ENCODE measurements around the gene KDR.

DNA sequence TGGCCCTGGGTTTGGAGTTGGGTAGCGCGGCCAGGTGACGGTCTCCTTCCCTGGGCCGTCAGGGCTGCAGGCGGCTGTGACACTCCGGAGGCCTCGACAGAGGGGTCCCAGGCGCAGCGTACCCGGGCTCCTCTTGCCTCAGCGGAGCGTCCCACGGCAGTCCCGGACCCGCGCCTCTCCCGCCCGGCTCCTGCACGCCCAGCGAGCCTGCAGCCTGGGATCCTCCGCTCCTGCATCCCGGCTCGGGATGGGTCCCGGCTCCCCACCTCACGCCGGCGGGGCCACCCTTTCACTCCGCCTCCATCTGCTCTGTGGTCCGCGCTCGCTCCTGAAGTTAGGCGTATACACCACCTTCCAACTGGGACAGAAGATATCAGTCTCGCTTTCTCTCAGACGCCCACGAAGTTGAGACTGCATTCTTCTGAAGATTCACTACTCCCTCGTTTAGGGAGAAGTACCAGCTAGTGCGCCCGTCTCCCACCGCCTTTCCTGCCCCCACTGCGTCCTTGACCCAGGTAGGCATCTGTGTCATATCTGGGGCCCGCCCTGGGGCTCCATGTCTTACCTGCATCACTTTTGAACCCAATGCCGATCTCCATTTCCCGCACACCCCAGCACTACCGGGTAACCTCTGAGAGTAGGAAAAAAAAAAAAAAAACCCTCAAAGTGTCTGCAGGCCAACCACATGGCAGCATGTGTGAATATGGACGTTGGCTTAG lies 32.3 kb upstream of the KDR start:
- TF ChIP-seq, protein P1, sequence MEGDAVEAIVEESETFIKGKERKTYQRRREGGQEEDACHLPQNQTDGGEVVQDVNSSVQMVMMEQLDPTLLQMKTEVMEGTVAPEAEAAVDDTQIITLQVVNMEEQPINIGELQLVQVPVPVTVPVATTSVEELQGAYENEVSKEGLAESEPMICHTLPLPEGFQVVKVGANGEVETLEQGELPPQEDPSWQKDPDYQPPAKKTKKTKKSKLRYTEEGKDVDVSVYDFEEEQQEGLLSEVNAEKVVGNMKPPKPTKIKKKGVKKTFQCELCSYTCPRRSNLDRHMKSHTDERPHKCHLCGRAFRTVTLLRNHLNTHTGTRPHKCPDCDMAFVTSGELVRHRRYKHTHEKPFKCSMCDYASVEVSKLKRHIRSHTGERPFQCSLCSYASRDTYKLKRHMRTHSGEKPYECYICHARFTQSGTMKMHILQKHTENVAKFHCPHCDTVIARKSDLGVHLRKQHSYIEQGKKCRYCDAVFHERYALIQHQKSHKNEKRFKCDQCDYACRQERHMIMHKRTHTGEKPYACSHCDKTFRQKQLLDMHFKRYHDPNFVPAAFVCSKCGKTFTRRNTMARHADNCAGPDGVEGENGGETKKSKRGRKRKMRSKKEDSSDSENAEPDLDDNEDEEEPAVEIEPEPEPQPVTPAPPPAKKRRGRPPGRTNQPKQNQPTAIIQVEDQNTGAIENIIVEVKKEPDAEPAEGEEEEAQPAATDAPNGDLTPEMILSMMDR (IDR thresholded peaks at IDR 0.05 in 4 of 5, conservative IDR thresholded peaks at IDR 0.05 in 1 of 5), result no peak
- TF ChIP-seq POLR2A (IDR thresholded peaks at IDR 0.05), result no peak

All from gastrocnemius medialis (tissue), 4 donors.